NCI-H2196 (cell line): Measurements from ENCODE around the gene MYH1.
"Not testable (repeated sequence)": the region's sequence is repeated elsewhere in the genome, so short reads cannot be mapped to it uniquely, and the experiment has no call there.

Experiments
- DNase-seq: peaks from one replicate; lab custom pipeline; 2025; ENCODE audit not compliant: unreplicated experiment; lab: John Stamatoyannopoulos, UW

The MYH1 gene

DNA sequence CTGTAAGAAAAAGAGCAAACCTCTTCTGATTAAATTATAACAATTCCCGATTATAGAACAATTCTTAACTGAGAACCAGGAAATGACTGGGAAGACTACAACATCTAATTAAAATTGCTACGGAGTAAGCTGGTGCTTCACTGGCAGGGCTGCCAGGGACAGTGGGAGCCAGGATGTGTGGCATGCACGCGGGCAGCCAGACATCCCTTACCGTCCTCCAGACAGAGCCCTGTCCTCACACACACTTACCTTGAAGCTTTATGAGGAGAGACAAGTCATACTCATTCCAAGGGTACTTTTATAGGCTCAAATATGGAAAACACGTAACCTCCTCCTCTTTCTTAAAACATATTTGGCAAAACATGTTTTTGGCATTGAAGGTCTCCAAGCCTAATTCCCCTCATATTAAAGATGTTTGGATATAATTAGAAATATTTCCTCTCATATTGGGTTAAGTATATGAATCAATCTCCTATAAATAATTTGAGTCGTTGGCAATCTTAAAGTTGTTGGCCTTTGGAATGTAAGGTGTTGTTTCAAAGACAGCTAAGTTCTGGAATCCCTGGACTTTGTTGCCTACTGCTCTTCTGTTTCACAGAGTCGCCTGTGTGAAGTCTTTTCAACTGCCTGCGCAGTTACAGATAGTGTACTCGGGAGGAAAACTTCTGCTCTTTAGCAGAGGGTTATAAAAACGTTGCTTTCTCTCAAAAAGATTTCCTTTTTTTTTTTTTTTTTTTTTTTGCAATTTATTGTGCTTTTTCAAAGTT lies at the start of gene MYH1:
Gene MYH1 (minus strand): TSS at position 272 of the 767 bp plus-strand sequence. CDS start 1,900 bp downstream, outside the sequence.
- no peak for DNase-seq

GRCh38 chr17:10563991-10564660 lies 45.8 kb upstream of the MYH1 start:
- DNase-seq: no peak

GRCh38 chr17:10558049-10558448 lies 39.7 kb upstream of the MYH1 start:
- no peak for DNase-seq

DNA sequence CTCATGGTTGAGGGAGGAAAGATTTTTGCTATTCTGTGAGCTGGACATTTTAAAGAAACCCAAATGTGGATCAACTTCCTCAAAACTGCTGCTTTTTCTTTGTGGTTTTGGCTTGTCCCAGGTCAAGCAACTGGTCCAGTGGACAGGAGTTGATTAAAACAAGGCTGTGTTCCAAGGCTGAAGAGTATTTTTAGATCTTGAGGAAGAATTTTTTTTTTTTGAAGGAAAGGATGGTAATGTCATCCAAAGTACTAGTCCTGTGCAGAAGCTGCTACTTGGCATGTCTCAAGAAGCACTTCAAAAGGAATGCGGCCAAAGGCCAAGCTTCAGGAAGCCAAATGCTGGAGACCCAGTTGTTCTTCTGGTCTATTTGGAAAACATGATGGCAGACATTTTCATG lies 39.1 kb upstream of the MYH1 start:
- no peak for DNase-seq

DNA sequence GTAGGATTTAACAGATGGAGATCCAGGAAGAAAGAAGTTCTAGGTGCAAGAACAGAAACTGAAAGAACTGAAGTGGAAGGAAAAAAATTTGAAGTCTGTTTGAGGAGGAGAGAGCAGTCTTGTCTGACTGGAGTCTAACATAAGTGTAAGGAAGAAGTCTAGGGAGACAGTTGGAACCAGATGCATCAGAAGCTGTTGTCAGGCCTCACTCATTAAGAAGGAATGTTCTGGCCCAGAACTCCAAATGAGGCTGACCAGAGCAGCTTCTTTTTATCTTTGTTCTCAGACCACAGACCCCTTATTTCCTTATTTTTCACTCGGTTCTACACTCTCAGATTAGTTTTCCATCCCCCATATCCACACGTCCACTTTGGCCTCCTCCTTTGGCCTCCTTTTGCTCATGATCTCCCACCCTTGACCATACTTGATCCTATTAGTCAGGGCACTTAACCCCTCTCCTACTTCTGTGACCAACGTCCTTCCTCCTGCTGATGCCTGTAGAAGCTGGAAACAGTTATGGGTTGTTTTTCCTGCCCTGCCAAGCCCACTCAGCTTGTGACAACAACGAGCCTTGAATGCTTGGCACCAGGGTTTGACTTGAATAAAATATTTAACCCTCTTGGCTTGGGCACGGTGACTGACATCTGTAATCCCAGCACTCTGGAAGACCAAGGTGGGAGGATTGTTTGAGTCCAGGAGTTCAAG lies 38.1 kb upstream of the MYH1 start:
- DNase-seq: no peak

DNA sequence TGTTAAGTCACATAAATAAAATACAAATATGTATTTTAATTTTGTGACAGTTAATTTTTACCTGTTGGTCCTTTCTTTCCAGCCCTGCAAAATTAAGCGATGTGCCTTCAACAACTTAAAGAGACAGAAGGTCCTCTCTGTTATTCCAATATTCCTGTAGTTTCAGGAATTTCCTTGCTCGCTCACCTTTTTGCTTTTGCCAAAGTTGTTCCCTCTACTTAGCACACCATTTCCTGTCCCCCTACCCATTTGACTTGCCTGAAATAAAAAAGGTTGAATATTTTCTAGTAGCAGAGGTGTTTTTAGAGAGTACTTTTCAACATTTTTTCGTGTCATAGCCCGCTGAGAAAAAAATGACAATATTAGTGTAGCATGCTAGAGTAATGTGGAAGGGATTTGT lies 31.7 kb upstream of the MYH1 start:
- DNase-seq: no peak

- no peak for DNase-seq
These were observed 30.9 kb upstream of the MYH1 start, which contains the start of gene MYH2 for GRCh38 chr17:10549096-10549842. Gene MYH2 (minus strand): TSS chr17:10549658. CDS start chr17:10547920, 1,738 bp downstream.

DNA sequence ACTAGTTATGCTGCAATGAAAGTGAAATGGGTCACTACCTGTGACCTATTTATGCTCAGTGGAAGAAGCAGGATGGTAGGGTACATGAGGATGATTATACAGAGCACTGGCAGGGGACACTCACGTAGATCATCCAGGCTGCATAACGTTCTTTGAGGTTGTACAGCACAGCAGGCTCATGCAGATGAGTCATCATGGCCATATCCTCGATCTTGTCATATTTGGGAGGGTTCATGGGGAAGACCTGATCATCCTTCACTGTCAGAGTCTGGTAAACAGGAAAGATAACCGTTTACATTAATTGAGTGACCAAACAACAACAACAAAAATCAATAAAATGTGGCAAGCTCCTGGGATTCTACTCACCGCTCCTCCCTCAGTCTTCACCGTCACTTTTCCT lies 29.0 kb upstream of the MYH1 start:
- no peak for DNase-seq

DNA sequence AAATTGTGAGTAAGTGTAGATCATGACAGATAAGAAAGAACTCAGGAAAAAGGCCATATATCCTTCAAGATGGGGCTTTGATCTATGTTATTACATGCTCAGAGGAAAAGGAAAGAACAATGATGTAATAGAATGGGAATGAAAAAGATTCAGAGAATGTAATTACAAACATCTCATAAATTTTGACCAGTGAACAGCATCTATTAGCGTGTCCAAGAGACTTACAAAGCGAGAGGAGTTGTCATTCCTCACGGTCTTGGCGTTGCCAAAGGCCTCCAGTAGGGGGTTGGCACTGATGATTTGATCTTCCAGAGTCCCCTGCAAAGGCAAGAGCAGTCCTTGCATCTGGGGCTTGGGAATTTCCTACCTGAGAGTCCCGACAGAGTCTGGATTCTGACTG lies 25.1 kb upstream of the MYH1 start:
- not testable (repeated sequence) for DNase-seq

GRCh38 chr17:10541179-10541578 lies 22.8 kb upstream of the MYH1 start:
- not testable (repeated sequence) for DNase-seq

DNA sequence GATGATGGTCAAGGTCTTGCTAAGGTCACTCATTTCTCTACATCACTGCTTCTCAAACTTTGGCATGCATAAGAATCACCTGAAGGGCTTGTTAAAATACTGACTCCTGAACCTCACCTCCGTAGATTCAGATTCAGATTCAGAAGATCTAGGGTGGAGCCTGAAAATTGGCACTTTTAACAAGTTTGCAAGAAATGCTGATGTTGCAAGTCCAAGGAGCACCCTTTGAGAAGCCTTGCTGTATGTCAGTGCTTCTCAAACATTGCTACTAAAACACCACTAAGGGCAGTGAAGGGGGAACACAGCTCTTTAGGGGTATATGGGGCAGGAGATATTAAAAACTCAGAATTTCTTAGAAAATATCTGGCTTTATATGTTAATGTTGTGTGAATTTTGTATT lies 13.7 kb upstream of the MYH1 start:
- DNase-seq: no peak

DNA sequence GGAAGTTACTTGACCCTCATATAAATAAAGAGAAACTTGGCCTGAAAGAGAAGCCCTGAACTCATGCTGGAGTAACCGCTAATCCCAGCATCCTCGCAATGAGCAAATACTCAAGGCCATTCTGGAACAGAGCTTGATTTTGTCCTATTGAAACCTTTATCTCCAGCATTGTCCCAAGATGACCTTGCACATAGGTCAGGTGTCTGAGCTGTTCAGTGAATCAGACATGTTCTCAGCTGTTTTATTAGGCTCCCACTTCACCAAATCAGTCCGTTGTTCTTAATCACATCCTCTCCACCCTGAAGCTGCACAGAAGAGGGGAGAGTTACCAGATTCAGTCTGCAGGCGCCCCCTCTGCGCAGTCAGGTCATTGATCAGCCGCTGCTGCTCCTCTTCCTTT lies 9.1 kb upstream of the MYH1 start:
- no peak for DNase-seq

GRCh38 chr17:10526517-10526916 lies 8.2 kb upstream of the MYH1 start:
- no peak for DNase-seq

DNA sequence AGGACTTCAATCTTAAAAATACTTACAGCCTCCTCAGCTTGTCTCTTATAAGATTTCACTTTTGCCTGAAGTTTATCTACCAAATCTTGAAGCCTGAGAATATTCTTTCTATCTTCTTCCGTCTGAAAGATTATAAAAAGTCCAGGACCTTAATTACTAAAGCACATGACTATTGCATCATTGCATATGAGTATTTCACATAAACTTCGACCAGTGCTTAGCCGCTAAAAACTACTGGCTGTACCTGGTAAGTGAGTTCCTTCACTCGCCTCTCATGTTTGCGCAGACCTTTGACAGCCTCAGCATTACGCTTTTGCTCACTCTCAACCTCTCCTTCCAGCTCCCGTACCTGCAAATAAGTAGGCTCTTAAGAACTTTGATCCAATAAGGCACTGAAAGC lies 4.7 kb upstream of the MYH1 start:
- no peak for DNase-seq

GRCh38 chr17:10521949-10522348 lies 3.6 kb upstream of the MYH1 start:
- no peak for DNase-seq

GRCh38 chr17:10516638-10517037 lies 1.7 kb downstream of the MYH1 start:
- DNase-seq: no peak

DNA sequence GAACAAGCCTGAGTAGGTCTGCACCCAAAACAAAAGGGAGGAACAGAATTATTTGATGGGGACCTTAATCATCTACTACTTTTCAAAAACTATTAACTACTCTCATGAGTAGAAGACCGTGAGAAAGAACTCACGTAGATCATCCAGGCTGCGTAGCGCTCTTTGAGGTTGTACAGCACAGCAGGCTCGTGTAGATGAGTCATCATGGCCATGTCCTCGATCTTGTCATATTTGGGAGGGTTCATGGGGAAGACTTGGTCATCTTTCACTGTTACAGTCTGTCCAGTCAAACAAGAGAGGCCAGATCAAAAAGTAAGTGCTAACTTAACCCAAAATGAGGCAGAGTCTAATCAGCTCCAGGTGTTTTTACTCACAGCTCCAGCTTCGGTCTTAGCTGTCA lies 2.3 kb downstream of the MYH1 start:
- no peak for DNase-seq

DNA sequence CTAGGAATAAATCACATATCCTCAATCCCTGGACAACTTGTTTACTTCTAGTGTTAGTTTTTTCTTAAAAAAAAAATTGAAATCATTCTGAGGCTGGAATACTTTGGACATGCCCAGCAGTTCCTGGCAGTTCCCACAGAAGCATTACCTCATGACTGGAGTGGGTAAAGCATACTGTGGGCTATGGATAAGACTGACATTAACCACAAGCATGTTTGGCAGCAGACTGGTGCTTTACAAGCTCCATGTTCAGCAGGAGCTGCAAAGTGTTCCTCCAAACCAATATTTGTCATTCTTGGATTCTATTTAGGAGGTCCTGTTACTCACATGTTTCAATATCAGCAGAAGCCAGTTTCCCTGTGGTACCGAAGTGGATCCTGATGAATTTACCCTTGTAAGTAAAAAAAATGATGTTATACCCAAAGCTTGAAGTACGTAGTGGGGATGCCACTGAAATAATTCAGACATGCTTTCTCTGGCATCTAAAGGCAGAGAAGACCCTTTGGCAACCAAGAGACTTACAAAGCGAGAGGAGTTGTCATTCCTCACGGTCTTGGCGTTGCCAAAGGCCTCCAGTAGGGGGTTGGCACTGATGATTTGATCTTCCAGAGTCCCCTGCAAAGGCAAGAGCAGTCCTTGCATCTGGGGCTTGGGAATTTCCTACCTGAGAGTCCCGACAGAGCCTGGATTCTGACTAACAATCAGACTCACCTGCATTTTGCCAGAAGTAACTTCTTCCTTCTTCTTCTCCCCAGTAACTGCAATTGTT lies 4.9 kb downstream of the MYH1 start:
- no peak for DNase-seq

DNA sequence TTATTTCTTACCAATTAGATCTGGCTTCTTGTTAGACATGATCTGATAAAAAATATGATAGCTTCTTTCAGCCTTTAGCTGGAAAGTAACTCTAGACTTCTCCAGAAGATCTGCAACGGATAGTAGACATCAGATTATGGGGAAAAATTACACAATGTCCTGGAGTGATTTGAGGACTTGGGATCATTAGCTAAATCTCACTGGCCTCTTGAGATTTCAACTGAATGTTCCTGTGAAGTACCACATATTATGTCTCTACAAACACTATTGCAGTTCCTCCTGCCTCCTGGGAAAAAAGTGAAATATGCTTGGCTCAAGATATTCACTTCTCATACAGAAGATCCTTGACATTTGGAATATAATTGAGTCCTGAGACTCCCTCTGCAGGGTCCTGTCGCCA lies 5.5 kb downstream of the MYH1 start:
- no peak for DNase-seq

DNA sequence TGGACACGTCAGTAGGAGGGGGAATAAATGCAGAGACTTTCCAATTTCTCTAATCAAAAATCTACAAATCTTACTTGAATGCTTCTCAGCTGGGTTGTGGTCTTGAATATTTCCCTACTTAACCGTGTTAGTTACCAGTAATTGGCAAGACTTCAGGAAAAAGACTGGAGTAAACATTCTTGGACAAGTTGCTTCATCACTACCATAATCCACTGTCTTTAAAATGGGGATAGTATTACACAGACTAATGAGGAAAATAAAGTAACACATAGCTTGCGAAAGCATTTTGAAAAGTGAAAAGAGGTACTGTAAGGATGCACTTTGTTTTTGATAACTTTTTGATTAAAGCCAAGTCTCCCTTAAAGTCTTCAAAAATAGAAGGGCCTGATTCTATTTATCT lies 18.4 kb downstream of the MYH1 start:
- no peak for DNase-seq

GRCh38 chr17:10492004-10492403 lies 26.3 kb downstream of the MYH1 start:
- DNase-seq: no peak
